ENCODE results near the gene TMPRSS3. TPM values are rescaled to one million over a fixed set of nuclear protein-coding genes. Genes with fewer than 3 reads are reported as not detected.

Gene TMPRSS3
- total RNA-seq, 1 experiment from 2014 or later: 4.3 TPM

- H3K4me1 ChIP-seq (replicated peaks; ENCODE audit: insufficient read depth): no peaks in the 10 kb centered on the region
- H3K4me3 ChIP-seq: no peak overlapping the region
- H4K20me1 ChIP-seq (ENCODE audit: insufficient read depth): no peaks in the 10 kb centered on the region
- no TSS peak for BruUV-seq (replicated peaks)
- H3K36me3 ChIP-seq (ENCODE audit: low read depth): no peaks in the 10 kb centered on the region
- no peaks in the 10 kb centered on the region for H3F3A ChIP-seq (ENCODE audit: insufficient read depth, low read depth)
- intact Hi-C loops (cut with micrococcal nuclease; ENCODE audit: unreplicated experiment): loop anchor here (2.0 to 10.0 kb wide), 3 partner anchors 42 to 135 kb away; partner anchors contain the start of gene SLC37A1
- no peaks in the 10 kb centered on the region for H3K27me3 ChIP-seq (ENCODE audit: insufficient read depth, low read depth)
- no peak overlapping the region for H3K27ac ChIP-seq
- TF ChIP-seq CTCF (conservative IDR thresholded peaks at IDR 0.05) (no peak), EZH2 (IDR thresholded peaks at IDR 0.05; ENCODE audit: low read depth) (no peak)
- no peaks in the 10 kb centered on the region for H3K79me2 ChIP-seq (ENCODE audit: low read depth)
- no peaks in the 10 kb centered on the region for H3K9me3 ChIP-seq (ENCODE audit: insufficient read depth, low read depth)
- H2AFZ ChIP-seq: no peak overlapping the region
- ChIA-PET CTCF (no interaction called here), POLR2A (ENCODE audit: unreplicated experiment) (no interaction called here)
- no peak overlapping the region for H3K4me2 ChIP-seq
- no peaks in the 10 kb centered on the region for H3K9me2 ChIP-seq (ENCODE audit: insufficient read depth)
- DNase-seq: no peak
Measured at GRCh38 chr21:42379426-42380215, 16.2 kb downstream of the TMPRSS3 start.

GRCh38 chr21:42378418-42378817, 17.4 kb downstream of the TMPRSS3 start:
- Histone ChIP-seq H3K4me2 (no peak overlapping the region), H2AFZ (no peak overlapping the region), H3K9me2 (ENCODE audit: insufficient read depth) (no peaks in the 10 kb centered on the region), H4K20me1 (ENCODE audit: insufficient read depth) (no peaks in the 10 kb centered on the region), H3K36me3 (ENCODE audit: low read depth) (no peaks in the 10 kb centered on the region), H3F3A (ENCODE audit: insufficient read depth, low read depth) (no peaks in the 10 kb centered on the region), H3K9me3 (ENCODE audit: insufficient read depth, low read depth) (no peaks in the 10 kb centered on the region), H3K4me1 (replicated peaks; ENCODE audit: insufficient read depth) (no peaks in the 10 kb centered on the region), H3K27ac (no peak overlapping the region), H3K79me2 (ENCODE audit: low read depth) (no peaks in the 10 kb centered on the region), H3K27me3 (ENCODE audit: insufficient read depth, low read depth) (no peaks in the 10 kb centered on the region), H3K4me3 (no peak overlapping the region)
- CTCF ChIA-PET: no interaction called here
- POLR2A ChIA-PET (ENCODE audit: unreplicated experiment): no interaction called here
- intact Hi-C loops (cut with micrococcal nuclease; ENCODE audit: unreplicated experiment): no loop called here
- no TSS peak for BruUV-seq (replicated peaks)
- DNase-seq: no peak
- TF ChIP-seq EZH2 (IDR thresholded peaks at IDR 0.05; ENCODE audit: low read depth) (no peak), CTCF (conservative IDR thresholded peaks at IDR 0.05) (no peak)

GRCh38 chr21:42377951-42378340, 17.9 kb downstream of the TMPRSS3 start:
- DNase-seq: no peak
- Histone ChIP-seq H3K9me2 (ENCODE audit: insufficient read depth) (no peaks in the 10 kb centered on the region), H3K4me2 (no peak overlapping the region), H3K4me3 (no peak overlapping the region), H3K27ac (no peak overlapping the region), H3K4me1 (replicated peaks; ENCODE audit: insufficient read depth) (no peaks in the 10 kb centered on the region), H3K36me3 (ENCODE audit: low read depth) (no peaks in the 10 kb centered on the region), H3F3A (ENCODE audit: insufficient read depth, low read depth) (no peaks in the 10 kb centered on the region), H2AFZ (no peak overlapping the region), H3K9me3 (ENCODE audit: insufficient read depth, low read depth) (no peaks in the 10 kb centered on the region), H3K27me3 (ENCODE audit: insufficient read depth, low read depth) (no peaks in the 10 kb centered on the region), H3K79me2 (ENCODE audit: low read depth) (no peaks in the 10 kb centered on the region), H4K20me1 (ENCODE audit: insufficient read depth) (no peaks in the 10 kb centered on the region)
- no TSS peak for BruUV-seq (replicated peaks)
- POLR2A ChIA-PET (ENCODE audit: unreplicated experiment): no interaction called here
- intact Hi-C loops (cut with micrococcal nuclease; ENCODE audit: unreplicated experiment): no loop called here
- TF ChIP-seq CTCF (conservative IDR thresholded peaks at IDR 0.05) (no peak), EZH2 (IDR thresholded peaks at IDR 0.05; ENCODE audit: low read depth) (no peak)
- CTCF ChIA-PET: no interaction called here

Measured in PC-9 (cell line).